HG03280 (cell line): Measurements from ENCODE around the gene HECTD1.
"Not testable (repeated sequence)": the region's sequence is repeated elsewhere in the genome, so short reads cannot be mapped to it uniquely, and the experiment has no call there.

Experiments used
- ATAC-seq: cut with Tn5 transposase; IDR thresholded peaks from one replicate; pipeline ENCODE4 v1.9.1; 2021; ENCODE audit warnings: mild to moderate bottlenecking, moderate library complexity; ENCODE audit not compliant: unreplicated experiment

HECTD1 gene

GRCh38 chr14:31057701-31058364 lies 149.8 kb downstream of the HECTD1 start:
- ATAC-seq = no peak

DNA sequence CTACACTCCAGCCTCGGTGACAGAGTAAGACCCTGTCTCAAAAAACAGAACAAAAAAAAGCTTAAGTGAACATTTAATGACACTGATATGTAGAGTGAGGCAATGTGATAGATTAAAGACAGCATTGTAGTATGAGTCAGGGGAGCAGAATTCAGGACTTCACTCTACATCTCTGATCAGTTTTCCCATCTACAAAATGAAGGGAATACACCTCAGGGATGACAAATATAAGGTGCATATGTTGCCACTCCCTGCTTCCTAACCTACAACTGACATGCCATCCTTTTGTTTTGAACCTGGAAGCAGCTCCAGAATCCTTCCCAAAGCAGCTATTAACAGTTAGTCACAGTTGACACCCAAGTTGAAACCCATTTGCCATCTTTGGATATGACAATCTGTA lies 150.6 kb downstream of the HECTD1 start:
- no peak for ATAC-seq

DNA sequence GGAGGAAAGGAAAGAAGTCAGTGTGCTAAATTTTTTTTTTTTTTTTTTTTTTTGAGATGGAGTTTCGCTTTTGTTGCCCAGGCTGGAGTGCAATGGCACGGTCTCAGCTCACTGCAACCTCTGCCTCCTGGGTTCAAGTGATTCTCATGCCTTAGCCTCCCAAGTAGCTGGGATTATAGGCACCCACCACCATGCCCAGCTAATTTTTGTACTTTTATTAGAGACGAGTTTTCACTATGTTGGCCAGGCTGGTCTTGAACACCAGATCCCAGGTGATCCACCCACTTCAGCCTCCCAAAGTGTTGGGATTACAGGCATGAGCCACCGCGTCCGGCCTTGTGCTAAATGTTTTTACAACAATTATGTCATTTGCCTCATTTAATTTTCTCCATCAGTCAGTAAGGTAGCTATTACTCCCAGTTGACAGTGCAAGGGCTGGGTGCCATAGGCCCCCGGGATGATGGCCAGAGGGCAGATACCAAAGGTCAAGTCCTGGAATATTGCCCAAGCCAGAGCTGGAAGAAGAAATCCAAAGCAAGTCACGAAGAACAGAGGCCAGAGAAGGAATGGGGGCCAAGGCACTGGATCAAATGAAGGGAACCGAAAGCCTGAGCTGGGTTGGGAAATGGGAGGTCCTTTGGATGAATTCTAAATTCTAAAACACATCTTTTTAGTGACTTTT lies 154.5 kb downstream of the HECTD1 start:
- not testable (repeated sequence) for ATAC-seq

DNA sequence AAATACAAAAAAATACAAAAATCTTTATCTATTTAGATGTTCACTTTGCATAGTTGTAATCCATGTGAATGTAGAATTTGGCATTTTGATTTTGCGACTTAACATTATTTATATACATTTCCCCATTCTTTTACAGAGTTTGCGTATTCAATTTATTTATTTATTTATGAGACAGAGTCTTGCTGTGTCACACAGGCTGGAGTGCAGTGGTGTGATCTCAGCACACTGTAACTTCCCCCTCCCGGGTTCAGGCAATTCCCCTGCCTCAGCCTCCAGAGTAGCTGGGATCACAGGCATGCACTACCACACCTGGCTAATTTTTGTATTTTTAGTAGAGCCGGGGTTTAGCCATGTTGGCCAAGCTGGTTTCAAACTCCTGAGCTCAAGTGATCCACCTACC lies 156.1 kb downstream of the HECTD1 start:
- ATAC-seq = no peak

DNA sequence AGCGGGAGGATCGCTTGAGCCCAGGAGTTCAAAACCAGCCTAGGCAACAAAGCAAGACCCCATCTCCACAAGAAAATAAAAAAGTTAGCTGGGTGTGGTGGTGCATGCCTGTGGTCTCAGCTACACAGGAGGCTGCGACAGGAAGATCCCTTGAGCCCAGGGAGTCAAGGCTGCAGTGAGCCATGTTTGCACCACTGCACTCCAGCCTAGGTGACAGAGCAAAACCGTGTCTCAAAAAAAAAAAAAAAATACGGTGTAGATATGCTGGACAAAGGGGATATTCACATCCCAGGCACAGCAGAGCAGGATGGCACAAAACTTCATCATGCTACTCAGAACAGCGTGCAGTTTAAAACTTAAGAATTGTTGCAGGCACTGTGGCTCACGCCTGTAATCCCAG lies 156.6 kb downstream of the HECTD1 start:
- ATAC-seq = no peak
